Measurements from ENCODE around the gene LMF1.

The LMF1 gene

GRCh38 chr16:900211-900610, 70.6 kb downstream of the LMF1 start:
- in situ Hi-C loops (cut with HindIII; ENCODE audit: low pct_unique_long_range_greater_than_20kb, low sequenced_read_pairs), result no loop called here
- no peak for DNase-seq (ENCODE audit: low read depth in 1 of 2, low spot score in 1 of 2)
- TF ChIP-seq JUND (IDR thresholded peaks at IDR 0.05; ENCODE audit: low read depth), result no peak

- TF ChIP-seq JUND (IDR thresholded peaks at IDR 0.05; ENCODE audit: low read depth), result no peak
- in situ Hi-C loops (cut with HindIII; ENCODE audit: low pct_unique_long_range_greater_than_20kb, low sequenced_read_pairs), result no loop called here
- DNase-seq (ENCODE audit: low read depth in 1 of 2, low spot score in 1 of 2), result no peak
Observed at GRCh38 chr16:899683-900060, 71.1 kb downstream of the LMF1 start.

GRCh38 chr16:898761-899682, 71.8 kb downstream of the LMF1 start:
- in situ Hi-C loops (cut with HindIII; ENCODE audit: low pct_unique_long_range_greater_than_20kb, low sequenced_read_pairs), result no loop called here
- no peak for TF ChIP-seq JUND (IDR thresholded peaks at IDR 0.05; ENCODE audit: low read depth)
- DNase-seq (ENCODE audit: low read depth in 1 of 2, low spot score in 1 of 2), result no peak

GRCh38 chr16:898216-898615, 72.6 kb downstream of the LMF1 start:
- in situ Hi-C loops (cut with HindIII; ENCODE audit: low pct_unique_long_range_greater_than_20kb, low sequenced_read_pairs), result no loop called here
- TF ChIP-seq JUND (IDR thresholded peaks at IDR 0.05; ENCODE audit: low read depth), result no peak
- DNase-seq (ENCODE audit: low read depth in 1 of 2, low spot score in 1 of 2), result no peak

- DNase-seq (ENCODE audit: low read depth in 1 of 2, low spot score in 1 of 2), result no peak
- in situ Hi-C loops (cut with HindIII; ENCODE audit: low pct_unique_long_range_greater_than_20kb, low sequenced_read_pairs), result no loop called here
- no peak for TF ChIP-seq JUND (IDR thresholded peaks at IDR 0.05; ENCODE audit: low read depth)
Observed at GRCh38 chr16:897701-898100, 73.1 kb downstream of the LMF1 start.

- in situ Hi-C loops (cut with HindIII; ENCODE audit: low pct_unique_long_range_greater_than_20kb, low sequenced_read_pairs), result no loop called here
- DNase-seq (ENCODE audit: low read depth in 1 of 2, low spot score in 1 of 2), result no peak
- no peak for TF ChIP-seq JUND (IDR thresholded peaks at IDR 0.05; ENCODE audit: low read depth)
Observed at GRCh38 chr16:897200-897543, 73.6 kb downstream of the LMF1 start.

GRCh38 chr16:896261-897199, 74.3 kb downstream of the LMF1 start:
- TF ChIP-seq JUND (IDR thresholded peaks at IDR 0.05; ENCODE audit: low read depth), result no peak
- in situ Hi-C loops (cut with HindIII; ENCODE audit: low pct_unique_long_range_greater_than_20kb, low sequenced_read_pairs), result no loop called here
- DNase-seq (ENCODE audit: low read depth in 1 of 2, low spot score in 1 of 2), result no peak

- DNase-seq (ENCODE audit: low read depth in 1 of 2, low spot score in 1 of 2), result no peak
Observed at GRCh38 chr16:895371-895770, 75.4 kb downstream of the LMF1 start.

GRCh38 chr16:894841-895240, 75.9 kb downstream of the LMF1 start:
- in situ Hi-C loops (cut with HindIII; ENCODE audit: low pct_unique_long_range_greater_than_20kb, low sequenced_read_pairs), result no loop called here
- no peak for TF ChIP-seq JUND (IDR thresholded peaks at IDR 0.05; ENCODE audit: low read depth)
- no peak for DNase-seq (ENCODE audit: low read depth in 1 of 2, low spot score in 1 of 2)

More at GRCh38 chr16:895371-895770, 75.4 kb downstream of the LMF1 start:
- in situ Hi-C loops (cut with HindIII; ENCODE audit: low pct_unique_long_range_greater_than_20kb, low sequenced_read_pairs), result no loop called here
- no peak for TF ChIP-seq JUND (IDR thresholded peaks at IDR 0.05; ENCODE audit: low read depth)

GRCh38 chr16:894136-894535, 76.6 kb downstream of the LMF1 start:
- TF ChIP-seq JUND (IDR thresholded peaks at IDR 0.05; ENCODE audit: low read depth), result no peak
- in situ Hi-C loops (cut with HindIII; ENCODE audit: low pct_unique_long_range_greater_than_20kb, low sequenced_read_pairs), result no loop called here
- no peak for DNase-seq (ENCODE audit: low read depth in 1 of 2, low spot score in 1 of 2)

- in situ Hi-C loops (cut with HindIII; ENCODE audit: low pct_unique_long_range_greater_than_20kb, low sequenced_read_pairs), result no loop called here
- TF ChIP-seq JUND (IDR thresholded peaks at IDR 0.05; ENCODE audit: low read depth), result no peak
- no peak for DNase-seq (ENCODE audit: low read depth in 1 of 2, low spot score in 1 of 2)
Observed at GRCh38 chr16:893360-893759, 77.4 kb downstream of the LMF1 start.

- no peak for DNase-seq (ENCODE audit: low read depth in 1 of 2, low spot score in 1 of 2)
- no peak for TF ChIP-seq JUND (IDR thresholded peaks at IDR 0.05; ENCODE audit: low read depth)
- in situ Hi-C loops (cut with HindIII; ENCODE audit: low pct_unique_long_range_greater_than_20kb, low sequenced_read_pairs), result no loop called here
Observed at GRCh38 chr16:892536-893255, 78.1 kb downstream of the LMF1 start.

All from T47D (cell line).